ENCODE measurements around the gene IL22RA1.

The IL22RA1 gene

GRCh38 chr1:24086466-24086865, 56.5 kb downstream of the IL22RA1 start:
- no peak overlapping the region for H3K4me3 ChIP-seq (ENCODE audit: low read depth, low read length)
- no peak for TF ChIP-seq CTCF (IDR thresholded peaks at IDR 0.05; ENCODE audit: control insufficient read depth, extremely low read depth, insufficient read depth)
- no peak for DNase-seq (ENCODE audit: low read depth)

GRCh38 chr1:24085546-24085945, 57.4 kb downstream of the IL22RA1 start:
- no peak for TF ChIP-seq CTCF (IDR thresholded peaks at IDR 0.05; ENCODE audit: control insufficient read depth, extremely low read depth, insufficient read depth)
- no peak overlapping the region for H3K4me3 ChIP-seq (ENCODE audit: low read depth, low read length)
- DNase-seq (ENCODE audit: low read depth): no peak

- TF ChIP-seq CTCF (IDR thresholded peaks at IDR 0.05; ENCODE audit: control insufficient read depth, extremely low read depth, insufficient read depth): no peak
- DNase-seq (ENCODE audit: low read depth): no peak
- no peak overlapping the region for H3K4me3 ChIP-seq (ENCODE audit: low read depth, low read length)
Observed at GRCh38 chr1:24085007-24085406, 57.9 kb downstream of the IL22RA1 start.

GRCh38 chr1:24084050-24084449, 58.9 kb downstream of the IL22RA1 start:
- no peak for TF ChIP-seq CTCF (IDR thresholded peaks at IDR 0.05; ENCODE audit: control insufficient read depth, extremely low read depth, insufficient read depth)
- no peak overlapping the region for H3K4me3 ChIP-seq (ENCODE audit: low read depth, low read length)
- no peak for DNase-seq (ENCODE audit: low read depth)

GRCh38 chr1:24082372-24082771, 60.6 kb downstream of the IL22RA1 start:
- DNase-seq (ENCODE audit: low read depth): no peak
- no peak overlapping the region for H3K4me3 ChIP-seq (ENCODE audit: low read depth, low read length)
- no peak for TF ChIP-seq CTCF (IDR thresholded peaks at IDR 0.05; ENCODE audit: control insufficient read depth, extremely low read depth, insufficient read depth)

- no peak overlapping the region for H3K4me3 ChIP-seq (ENCODE audit: low read depth, low read length)
- no peak for DNase-seq (ENCODE audit: low read depth)
- TF ChIP-seq CTCF (IDR thresholded peaks at IDR 0.05; ENCODE audit: control insufficient read depth, extremely low read depth, insufficient read depth): no peak
Observed at GRCh38 chr1:24081190-24081589, 61.8 kb downstream of the IL22RA1 start.

- no peak for TF ChIP-seq CTCF (IDR thresholded peaks at IDR 0.05; ENCODE audit: control insufficient read depth, extremely low read depth, insufficient read depth)
- no peak overlapping the region for H3K4me3 ChIP-seq (ENCODE audit: low read depth, low read length)
- DNase-seq (ENCODE audit: low read depth): peak; percentile 14
Observed at GRCh38 chr1:24080131-24080530, 62.8 kb downstream of the IL22RA1 start.

Measured in LNCaP clone FGC (cell line).